H9 (cell line): Measurements from ENCODE around the gene BMP7. TPM values are rescaled to one million over a fixed set of nuclear protein-coding genes. Genes with fewer than 3 reads are reported as not detected.
"Not testable (repeated sequence)": the region's sequence is repeated elsewhere in the genome, so short reads cannot be mapped to it uniquely, and the experiment has no call there.

Experiments used
- DNase-seq: peaks from one replicate; pipeline ENCODE4 v3.0.0-alpha.2; 2017
- H2AFZ ChIP-seq: one replicate; pipeline ENCODE4 v1.6.1; 2013; ENCODE audit warnings: mild to moderate bottlenecking, low read length, control low read depth, moderate library complexity
- H2AK5ac ChIP-seq: 2 replicates; pipeline ENCODE4 v1.6.1; 2013; ENCODE audit warnings: low read length, control low read depth, mixed read lengths; ENCODE audit not compliant: insufficient read length
- H2BK120ac ChIP-seq: one replicate; pipeline ENCODE4 v1.6.1; 2013; ENCODE audit warnings: low read depth, mild to moderate bottlenecking, low read length, control low read depth, inconsistent platforms; ENCODE audit not compliant: poor library complexity, severe bottlenecking
- H2BK12ac ChIP-seq: 2 replicates; pipeline ENCODE4 v1.6.1; 2013; ENCODE audit warnings: low read length, control low read depth, mixed read lengths, low read depth; ENCODE audit not compliant: insufficient read length
- H2BK15ac ChIP-seq: 2 replicates; pipeline ENCODE4 v1.6.1; 2013; ENCODE audit warnings: low read depth, low read length, control low read depth
- H2BK20ac ChIP-seq: one replicate; pipeline ENCODE4 v1.6.1; 2013; ENCODE audit warnings: low read depth, mild to moderate bottlenecking, low read length, control low read depth, inconsistent platforms; ENCODE audit not compliant: poor library complexity, severe bottlenecking
- H2BK5ac ChIP-seq: 2 replicates; pipeline ENCODE4 v1.6.1; 2013; ENCODE audit warnings: low read length, control low read depth, mixed read lengths; ENCODE audit not compliant: insufficient read length
- H3K14ac ChIP-seq: 2 replicates; pipeline ENCODE4 v1.6.1; 2013; ENCODE audit warnings: low read length, control low read depth; ENCODE audit not compliant: insufficient read depth
- H3K18ac ChIP-seq: 2 replicates; pipeline ENCODE4 v1.6.1; 2013; ENCODE audit warnings: low read depth, mild to moderate bottlenecking, mixed read lengths, low read length, control low read depth; ENCODE audit not compliant: insufficient read length
- H3K23ac ChIP-seq: 2 replicates; pipeline ENCODE4 v1.6.1; 2013; ENCODE audit warnings: low read length, control low read depth, mixed read lengths, low read depth; ENCODE audit not compliant: insufficient read length
- H3K23me2 ChIP-seq: 2 replicates; pipeline ENCODE4 v1.6.1; 2013; ENCODE audit warnings: low read depth, mild to moderate bottlenecking, mixed read lengths, low read length, control low read depth; ENCODE audit not compliant: insufficient read length, poor library complexity, severe bottlenecking
- H3K27ac ChIP-seq: 2 replicates; pipeline ENCODE4 v1.5.1; 2013; ENCODE audit warnings: low read length, control low read depth, mixed read lengths, low read depth; ENCODE audit not compliant: insufficient read length
- H3K27me3 ChIP-seq: 2 replicates; pipeline ENCODE4 v1.6.1; 2013; ENCODE audit warnings: low read length, control low read depth, inconsistent platforms; ENCODE audit not compliant: insufficient read depth
- H3K4ac ChIP-seq: 2 replicates; pipeline ENCODE4 v1.6.1; 2013; ENCODE audit warnings: low read depth, mild to moderate bottlenecking, control low read depth, inconsistent platforms, low read length, moderate library complexity
- H3K4me1 ChIP-seq: 2 replicates; pipeline ENCODE4 v1.6.1; 2013; ENCODE audit warnings: low read length, control low read depth, inconsistent platforms; ENCODE audit not compliant: insufficient read depth
- H3K4me2 ChIP-seq: 2 replicates; pipeline ENCODE4 v1.6.1; 2013; ENCODE audit warnings: low read length, control low read depth, mixed read lengths; ENCODE audit not compliant: insufficient read length, insufficient read depth
- H3K56ac ChIP-seq: 2 replicates; pipeline ENCODE4 v1.6.1; 2013; ENCODE audit warnings: low read depth, mild to moderate bottlenecking, mixed read lengths, low read length, control low read depth; ENCODE audit not compliant: insufficient read length
- H3K79me1 ChIP-seq: 2 replicates; pipeline ENCODE4 v1.6.1; 2013; ENCODE audit warnings: low read depth, mild to moderate bottlenecking, moderate library complexity, low read length, control low read depth, inconsistent platforms; ENCODE audit not compliant: insufficient read depth, poor library complexity, severe bottlenecking
- H3K79me2 ChIP-seq: 2 replicates; pipeline ENCODE4 v1.6.1; 2013; ENCODE audit warnings: low read length, control low read depth, inconsistent platforms; ENCODE audit not compliant: insufficient read depth
- H3K9ac ChIP-seq: 2 replicates; pipeline ENCODE4 v1.6.1; 2013; ENCODE audit warnings: low read length, control low read depth, mixed read lengths; ENCODE audit not compliant: insufficient read length; ENCODE audit errors: extremely low read depth
- H3K9me3 ChIP-seq: one replicate; pipeline ENCODE4 v1.6.1; 2013; ENCODE audit warnings: low read depth, low read length, inconsistent platforms; ENCODE audit not compliant: control insufficient read depth
- H3T11ph ChIP-seq: one replicate; pipeline ENCODE4 v1.6.1; 2013; ENCODE audit warnings: mild to moderate bottlenecking, low read length, control low read depth, inconsistent platforms
- H4K20me1 ChIP-seq: one replicate; pipeline ENCODE4 v1.6.1; 2013; ENCODE audit not compliant: control insufficient read depth, insufficient read length, insufficient read depth
- H4K5ac ChIP-seq: 2 replicates; pipeline ENCODE4 v1.6.1; 2013; ENCODE audit warnings: low read depth, mild to moderate bottlenecking, mixed read lengths, low read length, control low read depth; ENCODE audit not compliant: insufficient read length
- H4K8ac ChIP-seq: replicated peaks from 2 replicates; pipeline ENCODE4 v1.6.1; 2013; ENCODE audit warnings: low read length, control low read depth, mixed read lengths, low read depth; ENCODE audit not compliant: insufficient read length
- H4K91ac ChIP-seq: 2 replicates; pipeline ENCODE4 v1.6.1; 2013; ENCODE audit warnings: low read depth, mild to moderate bottlenecking, moderate library complexity, mixed read lengths, low read length, control low read depth; ENCODE audit not compliant: insufficient read length
- H3K27ac Mint-ChIP-seq, 3 experiments: 2 replicates in 2 of 3; 3 replicates in 1 of 3; pipeline ENCODE4 v1.8.0; 2020 to 2021; ENCODE audit warnings: mixed read lengths in 3 of 3, mild to moderate bottlenecking in 1 of 3, moderate library complexity in 1 of 3
- H3K27me3 Mint-ChIP-seq: 2 replicates; pipeline ENCODE4 v1.8.0; 2021; ENCODE audit warnings: low read depth, mild to moderate bottlenecking, moderate library complexity, mixed read lengths
- H3K36me3 Mint-ChIP-seq, 3 experiments: 2 replicates in 2 of 3; 3 replicates in 1 of 3; pipeline ENCODE4 v1.8.0; 2020 to 2021; ENCODE audit warnings: low read depth in 3 of 3, mixed read lengths in 3 of 3; ENCODE audit not compliant: insufficient read depth in 1 of 3
- H3K4me1 Mint-ChIP-seq, 2 experiments: 2 replicates each; pipeline ENCODE4 v1.8.0; 2020; ENCODE audit warnings: mixed read lengths in 2 of 2
- H3K4me3 Mint-ChIP-seq, 2 experiments: 2 replicates in 1 of 2; 3 replicates in 1 of 2; pipeline ENCODE4 v1.8.0; 2020 to 2021; ENCODE audit warnings: mild to moderate bottlenecking in 2 of 2, mixed read lengths in 2 of 2, moderate library complexity in 1 of 2
- H3K9me3 Mint-ChIP-seq, 2 experiments: 2 replicates in 1 of 2; 3 replicates in 1 of 2; pipeline ENCODE4 v1.8.0; 2020; ENCODE audit warnings: mild to moderate bottlenecking in 2 of 2, mixed read lengths in 2 of 2, moderate library complexity in 1 of 2
- CTCF ChIP-seq: fragments of 200-600 bp; sonication (generic); conservative IDR thresholded peaks from 3 replicates; pipeline ENCODE4 v1.8.0; 2021; ENCODE audit warnings: antibody characterized with exemption, mild to moderate bottlenecking
- WGBS: extraction: QIAGEN DNeasy Blood & Tissue Kit; methylation state at CpG from one replicate; pipeline ENCODE4 v1.1.7; 2013; ENCODE audit warnings: missing lambda C conversion rate, low lambda C conversion rate, mixed read lengths; ENCODE audit not compliant: insufficient read length; ENCODE audit errors: extremely low coverage; 5-methylcytosine and 5-hydroxymethylcytosine counted together
- total RNA-seq: library from RNA; stranded (reverse); gene quantifications from 2 replicates; pipeline ENCODE4 v1.2.1, GENCODE V29; 2021

Gene BMP7
- total RNA-seq, 1 experiment from 2014 or later = 17.7 TPM

- H2BK5ac ChIP-seq = no peak overlapping the region
- no peak overlapping the region for H4K91ac ChIP-seq
- H3K23me2 ChIP-seq = no peaks in the 10 kb centered on the region
- H4K20me1 ChIP-seq = no peaks in the 10 kb centered on the region
- no peaks in the 10 kb centered on the region for H3K79me2 ChIP-seq
- DNase-seq = no peak
- H2AFZ ChIP-seq = no peak overlapping the region
- no peak overlapping the region for H3K9ac ChIP-seq
- no CpG with 5 or more reads among the region's 8 CpGs for WGBS
- peaks cover 21 to 22% of the 10 kb centered on the region in 2 experiments for H3K9me3 Mint-ChIP-seq
- H2BK20ac ChIP-seq = no peak overlapping the region
- H2AK5ac ChIP-seq = no peak overlapping the region
- peaks cover 34% of the 10 kb centered on the region for H3K27me3 Mint-ChIP-seq
- no peak overlapping the region for H2BK120ac ChIP-seq
- H3K9me3 ChIP-seq = no peaks in the 10 kb centered on the region
- no peak overlapping the region for H3K23ac ChIP-seq
- H3T11ph ChIP-seq = no peak overlapping the region
- H3K4me3 Mint-ChIP-seq = no peak overlapping the region
- H3K27ac ChIP-seq = no peak overlapping the region
- no peak overlapping the region for H3K56ac ChIP-seq
- peaks cover 21 to 22% of the 10 kb centered on the region in 2 experiments for H3K4me1 Mint-ChIP-seq
- H4K5ac ChIP-seq = no peak overlapping the region
- H3K36me3 Mint-ChIP-seq = peaks cover 12 to 29% (median 27%) of the 10 kb centered on the region in 3 experiments
- peaks cover 2% of the 10 kb centered on the region; the same call in 1 of the 2 replicates for H3K4me1 ChIP-seq
- H3K18ac ChIP-seq = no peak overlapping the region
- H3K4me2 ChIP-seq = no peak overlapping the region
- no peaks in the 10 kb centered on the region for H3K79me1 ChIP-seq
- H3K14ac ChIP-seq = no peak overlapping the region
- no peak overlapping the region for H2BK12ac ChIP-seq
- H3K27me3 ChIP-seq = no peaks in the 10 kb centered on the region
- no peak overlapping the region for H4K8ac ChIP-seq
- TF ChIP-seq CTCF = no peak
- no peak overlapping the region for H3K4ac ChIP-seq
- no peak overlapping the region for H3K27ac Mint-ChIP-seq
- H2BK15ac ChIP-seq = no peak overlapping the region
These were observed 25.7 kb downstream of the BMP7 start for GRCh38 chr20:57240581-57241362.

GRCh38 chr20:57239725-57240124 is 26.7 kb downstream of the BMP7 start:
- H4K20me1 ChIP-seq, H3K14ac ChIP-seq, H3K56ac ChIP-seq, H3K9ac ChIP-seq, H2BK12ac ChIP-seq, H3K27me3 ChIP-seq, H3K23me2 ChIP-seq, H3K18ac ChIP-seq, H3T11ph ChIP-seq, H2AK5ac ChIP-seq, H3K27ac ChIP-seq, H3K23ac ChIP-seq, H2BK20ac ChIP-seq, H3K9me3 ChIP-seq, H4K8ac ChIP-seq, H3K79me1 ChIP-seq, H3K4me1 ChIP-seq, H2AFZ ChIP-seq, H2BK15ac ChIP-seq, H2BK120ac ChIP-seq, H3K4me3 Mint-ChIP-seq, DNase-seq, H4K5ac ChIP-seq, H3K27ac Mint-ChIP-seq, H3K4me2 ChIP-seq, H4K91ac ChIP-seq, H3K4ac ChIP-seq, H3K79me2 ChIP-seq, H2BK5ac ChIP-seq: not testable (repeated sequence)
- peaks cover 45% of the 10 kb centered on the region for H3K27me3 Mint-ChIP-seq
- H3K4me1 Mint-ChIP-seq = peaks cover 26 to 29% of the 10 kb centered on the region in 2 experiments
- H3K9me3 Mint-ChIP-seq = peaks cover 21 to 22% of the 10 kb centered on the region in 2 experiments
- peaks cover 12 to 29% (median 27%) of the 10 kb centered on the region in 3 experiments for H3K36me3 Mint-ChIP-seq
- WGBS = no CpG with 5 or more reads among the region's 1 CpG
